B cell (primary cell): ENCODE data around the gene KCNC2. TPM values are rescaled to one million over a fixed set of nuclear protein-coding genes. Genes with fewer than 3 reads are reported as not detected.

ENCODE experiments used
- ATAC-seq: fragments of 200-7000 bp; cut with Tn5 transposase; one replicate; pipeline ENCODE4 v1.10.0; 2021; ENCODE audit warnings: low read depth, mild to moderate bottlenecking, moderate number of reproducible peaks, moderate library complexity
- CTCF ChIA-PET: fragments of 350-600 bp; sonication (Branson Sonifier 250); formaldehyde crosslinking; loops from one replicate; lab custom pipeline; 2021; ENCODE audit warnings: antibody characterized with exemption, inconsistent platforms; lab: Charles Lee
- POLR2A ChIA-PET: fragments of 350-600 bp; sonication (Branson Sonifier 250); formaldehyde crosslinking; loops from one replicate; lab custom pipeline; 2021; ENCODE audit warnings: antibody characterized with exemption; lab: Charles Lee
- DNase-seq: peaks from one replicate; pipeline ENCODE4 v3.0.0; 2013
- H2AFZ ChIP-seq: 2 replicates; pipeline ENCODE4 v1.6.1; 2012; ENCODE audit warnings: mild to moderate bottlenecking, low read depth, low read length; ENCODE audit not compliant: insufficient read depth, poor library complexity, severe bottlenecking
- H3K27ac ChIP-seq, 2 donors: 1 replicate in 1 of 2; 2 replicates in 1 of 2; pipeline ENCODE4 v1.5.1; 2012 to 2013; ENCODE audit warnings: low read length in 2 of 2, mild to moderate bottlenecking in 2 of 2, moderate library complexity in 1 of 2
- H3K27me3 ChIP-seq, 4 experiments: fragments of 200-600 bp in 1 of 4; sonication (generic) in 1 of 4; replicated peaks in 1 of 4; 1 replicate in 2 of 4; 2 replicates in 2 of 4; pipeline versions ENCODE4 v1.6.1 to v1.7.0; 2013 to 2016; ENCODE audit warnings: low read length in 3 of 4, mild to moderate bottlenecking in 2 of 4, mixed read lengths in 1 of 4, moderate library complexity in 1 of 4; ENCODE audit not compliant: insufficient read depth in 4 of 4, control insufficient read depth in 3 of 4; ENCODE audit errors: control extremely low read depth in 1 of 4
- H3K36me3 ChIP-seq, 2 experiments: replicated peaks in 1 of 2; 1 replicate in 1 of 2; 2 replicates in 1 of 2; pipeline versions ENCODE4 v1.6.1 to v1.7.1; 2013; ENCODE audit warnings: low read length in 1 of 2; ENCODE audit not compliant: insufficient read depth in 2 of 2, control insufficient read depth in 1 of 2; ENCODE audit errors: control extremely low read depth in 1 of 2, extremely low read depth in 1 of 2
- H3K4me1 ChIP-seq, 2 donors: fragments of 200-600 bp in 1 of 2; sonication (generic) in 1 of 2; 1 replicate in 1 of 2; 2 replicates in 1 of 2; pipeline versions ENCODE4 v1.5.1 to v1.6.1; 2013 to 2017; ENCODE audit warnings: low read length in 2 of 2; ENCODE audit not compliant: control insufficient read depth in 2 of 2, insufficient read depth in 2 of 2
- H3K4me2 ChIP-seq: replicated peaks from 2 replicates; pipeline ENCODE3; 2012; ENCODE audit warnings: mild to moderate bottlenecking, low read depth, low read length; ENCODE audit not compliant: poor library complexity, severe bottlenecking
- H3K4me3 ChIP-seq, 5 experiments: fragments of 200-600 bp in 1 of 5; sonication (generic) in 1 of 5; 1 replicate in 3 of 5; 2 replicates in 2 of 5; pipeline versions ENCODE4 v1.5.1 to v1.7.0; 2011 to 2016; ENCODE audit warnings: low read length in 4 of 5, mild to moderate bottlenecking in 4 of 5, low read depth in 2 of 5, control low read depth in 1 of 5, moderate library complexity in 1 of 5; ENCODE audit not compliant: insufficient read depth in 1 of 5; ENCODE audit errors: control extremely low read depth in 1 of 5, extremely low read depth in 1 of 5
- H3K79me2 ChIP-seq: fragments of 200-600 bp; sonication (generic); one replicate; pipeline ENCODE4 v1.6.0; 2016; ENCODE audit warnings: low read length; ENCODE audit not compliant: control insufficient read depth, insufficient read depth
- H3K9ac ChIP-seq: fragments of 200-600 bp; sonication (generic); 2 replicates; pipeline ENCODE4 v1.6.1; 2017; ENCODE audit warnings: mild to moderate bottlenecking, low read length, moderate library complexity
- H3K9me3 ChIP-seq, 3 donors: one replicate each; pipeline versions ENCODE4 v1.6.1 to v1.7.1; 2013; ENCODE audit warnings: low read length in 2 of 3; ENCODE audit not compliant: control insufficient read depth in 2 of 3, insufficient read depth in 1 of 3; ENCODE audit errors: control extremely low read depth in 1 of 3
- H4K20me1 ChIP-seq: 2 replicates; pipeline ENCODE4 v1.6.0; 2012; ENCODE audit warnings: mild to moderate bottlenecking, low read length; ENCODE audit not compliant: insufficient read depth, control insufficient read depth, poor library complexity, severe bottlenecking
- H3K27ac Mint-ChIP-seq: one replicate; pipeline ENCODE4 v1.8.0; 2021; ENCODE audit warnings: mixed read lengths
- H3K27me3 Mint-ChIP-seq: one replicate; pipeline ENCODE4 v1.8.0; 2021; ENCODE audit warnings: mixed read lengths
- H3K4me1 Mint-ChIP-seq: one replicate; pipeline ENCODE4 v1.8.0; 2021; ENCODE audit warnings: mixed read lengths
- H3K4me3 Mint-ChIP-seq: one replicate; pipeline ENCODE4 v1.8.0; 2021; ENCODE audit warnings: mixed read lengths
- H3K9me3 Mint-ChIP-seq: one replicate; pipeline ENCODE4 v1.8.0; 2022; ENCODE audit warnings: mixed read lengths; ENCODE audit not compliant: insufficient read depth
- CTCF ChIP-seq: fragments of 200-600 bp; IDR thresholded peaks from one replicate; pipeline ENCODE4 v1.8.0; 2022; ENCODE audit warnings: antibody characterized with exemption, mild to moderate bottlenecking
- EZH2 ChIP-seq: IDR thresholded peaks from 2 replicates; pipeline ENCODE4 v1.6.1; 2012; ENCODE audit warnings: borderline replicate concordance, low read depth, mild to moderate bottlenecking, moderate library complexity, low read length; ENCODE audit not compliant: insufficient read depth, poor library complexity, severe bottlenecking
- WGBS: methylation state at CpG from one replicate; pipeline ENCODE4 v1.1.5; 2013; ENCODE audit warnings: missing lambda C conversion rate; ENCODE audit not compliant: insufficient coverage; 5-methylcytosine and 5-hydroxymethylcytosine counted together
- intact Hi-C: fragments of 100-400 bp; cut with micrococcal nuclease; formaldehyde crosslinking; loops from one replicate; pipeline ENCODE4 v1.10.0; 2022
- polyA minus RNA-seq: library from RNA; depleted of rRNA, polyadenylated mRNA; stranded (reverse); fragments of >200 nt; gene quantifications from 2 replicates; pipeline ENCODE4 v1.2.3, GENCODE V29; 2012
- polyA plus RNA-seq: library from polyadenylated mRNA; depleted of rRNA; stranded (reverse); fragments of >200 nt; gene quantifications from 2 replicates; pipeline ENCODE4 v1.2.3, GENCODE V29; 2012
- total RNA-seq, 2 donors: library from RNA; stranded (reverse); fragments of 120-200 nt in 1 of 2; gene quantifications; 1 replicate in 1 of 2; 2 replicates in 1 of 2; pipeline versions ENCODE4 v1.2.3 to v1.2.4, GENCODE V29; 2013 to 2022

The KCNC2 gene
- total RNA-seq (not detected in 2 replicates), polyA plus RNA-seq (not detected in 2 replicates), polyA minus RNA-seq (not detected in 2 replicates)
- total RNA-seq (2013) = 0.05 TPM

- H3K9me3 ChIP-seq = peaks cover 0 to 20% (median 1%) of the 10 kb centered on the region in 3 donors
- no CpG with 5 or more reads among the region's 3 CpGs for WGBS
- no peaks in the 10 kb centered on the region for H3K4me1 ChIP-seq
- H3K27me3 Mint-ChIP-seq = peaks cover 29% of the 10 kb centered on the region
- POLR2A ChIA-PET = no interaction called here
- no peak within 1 kb of the TSS for H3K27ac ChIP-seq
- ATAC-seq (no peak), DNase-seq (no peak)
- no peak within 1 kb of the TSS for H3K4me2 ChIP-seq
- CTCF ChIA-PET = no interaction called here
- peaks cover 0 to 27% (median 18%) of the 10 kb centered on the region in 4 experiments for H3K27me3 ChIP-seq
- H3K4me3 ChIP-seq = no peak within 1 kb of the TSS
- H3K4me3 Mint-ChIP-seq = no peak within 1 kb of the TSS
- TF ChIP-seq EZH2 (no peak), CTCF (no peak)
- intact Hi-C loops = no loop called here
- H2AFZ ChIP-seq = no peak within 1 kb of the TSS
- H3K79me2 ChIP-seq = no peaks in the 10 kb centered on the region
- H3K36me3 ChIP-seq = no peaks in the 10 kb centered on the region
- no peaks in the 10 kb centered on the region for H4K20me1 ChIP-seq
- H3K9me3 Mint-ChIP-seq = no peaks in the 10 kb centered on the region
- no peak within 1 kb of the TSS for H3K9ac ChIP-seq
- no peak within 1 kb of the TSS for H3K27ac Mint-ChIP-seq
- no peaks in the 10 kb centered on the region for H3K4me1 Mint-ChIP-seq
These were observed at the start of gene KCNC2 for GRCh38 chr12:75209812-75210138. Gene KCNC2, minus strand, starts transcription at chr12:75209839.

GRCh38 chr12:75259143-75259542 lies 49.5 kb upstream of the KCNC2 start:
- TF ChIP-seq CTCF (no peak), EZH2 (no peak)
- Histone ChIP-seq H3K27me3 (no peaks in the 10 kb centered on the region), H3K79me2 (no peaks in the 10 kb centered on the region), H3K9me3 (no peaks in the 10 kb centered on the region), H3K4me2 (no peak overlapping the region), H3K4me1 (no peaks in the 10 kb centered on the region), H2AFZ (no peak overlapping the region), H3K27ac (no peak overlapping the region), H3K9ac (no peak overlapping the region), H4K20me1 (no peaks in the 10 kb centered on the region), H3K36me3 (no peaks in the 10 kb centered on the region), H3K4me3 (no peak overlapping the region)
- Mint-ChIP-seq H3K27me3 (no peaks in the 10 kb centered on the region), H3K9me3 (no peaks in the 10 kb centered on the region), H3K4me3 (no peak overlapping the region), H3K27ac (no peak overlapping the region), H3K4me1 (no peaks in the 10 kb centered on the region)
- CTCF ChIA-PET = no interaction called here
- POLR2A ChIA-PET = no interaction called here
- WGBS = no CpG with 5 or more reads among the region's 1 CpG
- intact Hi-C loops = no loop called here
- ATAC-seq = no peak
- no peak for DNase-seq
